WI38 (cell line): ENCODE results near the gene NIFK.
"Not testable (repeated sequence)": the region's sequence is repeated elsewhere in the genome, so short reads cannot be mapped to it uniquely, and the experiment has no call there.

Experiments
- H3K4me3 ChIP-seq: 2 replicates; pipeline ENCODE4 v1.5.1; 2011; ENCODE audit warnings: low read depth, mild to moderate bottlenecking, control low read depth, low read length
- CTCF ChIP-seq: IDR thresholded peaks from 2 replicates; pipeline ENCODE4 v1.5.1; 2012; ENCODE audit warnings: low read depth, mild to moderate bottlenecking, control low read depth, low read length

NIFK gene

GRCh38 chr2:121748202-121748601 lies 11.5 kb upstream of the NIFK start:
- H3K4me3 ChIP-seq, result no peak overlapping the region
- TF ChIP-seq CTCF, result peak; percentile 44

- H3K4me3 ChIP-seq, result no peak overlapping the region
- no peak for TF ChIP-seq CTCF
Observed at GRCh38 chr2:121746071-121746578, 9.4 kb upstream of the NIFK start.

GRCh38 chr2:121741450-121741849 lies 4.8 kb upstream of the NIFK start:
- no peak for TF ChIP-seq CTCF
- no peak overlapping the region for H3K4me3 ChIP-seq

- no peak overlapping the region for H3K4me3 ChIP-seq
- no peak for TF ChIP-seq CTCF
Observed at GRCh38 chr2:121740973-121741372, 4.3 kb upstream of the NIFK start.

GRCh38 chr2:121736140-121736461 lies 574 bp downstream of the NIFK start:
- TF ChIP-seq CTCF, result no peak
- peak overlapping the region; percentile 86 for H3K4me3 ChIP-seq

GRCh38 chr2:121735518-121736074 lies 1.1 kb downstream of the NIFK start:
- peak overlapping the region; percentile 86 for H3K4me3 ChIP-seq

GRCh38 chr2:121734544-121734943 lies 2.1 kb downstream of the NIFK start:
- H3K4me3 ChIP-seq, result not testable (repeated sequence)

More at GRCh38 chr2:121735518-121736074, 1.1 kb downstream of the NIFK start:
- TF ChIP-seq CTCF, result no peak

GRCh38 chr2:121731366-121731765 lies 5.3 kb downstream of the NIFK start:
- no peak overlapping the region for H3K4me3 ChIP-seq
- TF ChIP-seq CTCF, result no peak
